NCI-H2029 (cell line): ENCODE data around the gene INPP5D.
"Not testable (repeated sequence)": the region's sequence is repeated elsewhere in the genome, so short reads cannot be mapped to it uniquely, and the experiment has no call there.

ENCODE experiments used
- DNase-seq: peaks from one replicate; lab custom pipeline; 2025; lab: John Stamatoyannopoulos, UW

The INPP5D gene

GRCh38 chr2:233053928-233054784 lies 6.0 kb upstream of the INPP5D start:
- no peak for DNase-seq

- DNase-seq = no peak
Observed at GRCh38 chr2:233055362-233055761, 4.8 kb upstream of the INPP5D start.

- no peak for DNase-seq
Observed at GRCh38 chr2:233056961-233057605, 3.1 kb upstream of the INPP5D start.

- DNase-seq = no peak
Observed at GRCh38 chr2:233058717-233059546, 1.2 kb upstream of the INPP5D start.

- DNase-seq = no peak
Observed at GRCh38 chr2:233059547-233059796, 670 bp upstream of the INPP5D start.

GRCh38 chr2:233060501-233060979 lies 398 bp downstream of the INPP5D start:
- no peak for DNase-seq

GRCh38 chr2:233060980-233061590 lies 943 bp downstream of the INPP5D start:
- no peak for DNase-seq

GRCh38 chr2:233061591-233062450 lies 1.7 kb downstream of the INPP5D start:
- no peak for DNase-seq

- DNase-seq = no peak
Observed at GRCh38 chr2:233062451-233062850, 2.3 kb downstream of the INPP5D start.

- DNase-seq = no peak
Observed at GRCh38 chr2:233062946-233063268, 2.8 kb downstream of the INPP5D start.

- no peak for DNase-seq
Observed at GRCh38 chr2:233063269-233063975, 3.3 kb downstream of the INPP5D start.

- DNase-seq = no peak
Observed at GRCh38 chr2:233063976-233064411, 3.9 kb downstream of the INPP5D start.

- no peak for DNase-seq
Observed at GRCh38 chr2:233064530-233065199, 4.5 kb downstream of the INPP5D start.

- not testable (repeated sequence) for DNase-seq
Observed at GRCh38 chr2:233065200-233065589, 5.1 kb downstream of the INPP5D start.

- no peak for DNase-seq
Observed at GRCh38 chr2:233065954-233066470, 5.9 kb downstream of the INPP5D start.

GRCh38 chr2:233068762-233069418 lies 8.7 kb downstream of the INPP5D start:
- DNase-seq = no peak

GRCh38 chr2:233072838-233073237 lies 12.7 kb downstream of the INPP5D start:
- DNase-seq = no peak

- no peak for DNase-seq
Observed at GRCh38 chr2:233074106-233074505, 14.0 kb downstream of the INPP5D start.
